Dendritic cell treated with granulocyte-macrophage colony-stimulating factor and Interleukin-4, amounts not matched to agents 40 ng/mL and 50 ng/mL, for 4 days (primary cell): ENCODE data around the gene PLA2G6.

Experiments used
- H3K27ac Mint-ChIP-seq: one replicate; pipeline ENCODE4 v1.8.0; 2022; ENCODE audit warnings: mild to moderate bottlenecking, mixed read lengths
- H3K27me3 Mint-ChIP-seq: one replicate; pipeline ENCODE4 v1.8.0; 2022; ENCODE audit warnings: mild to moderate bottlenecking, mixed read lengths
- H3K36me3 Mint-ChIP-seq: one replicate; pipeline ENCODE4 v1.8.0; 2022; ENCODE audit warnings: low read depth, mixed read lengths
- H3K4me1 Mint-ChIP-seq: one replicate; pipeline ENCODE4 v1.8.0; 2022; ENCODE audit warnings: low read depth, mixed read lengths
- H3K4me3 Mint-ChIP-seq: one replicate; pipeline ENCODE4 v1.8.0; 2022; ENCODE audit warnings: mild to moderate bottlenecking, moderate library complexity, mixed read lengths
- H3K9me3 Mint-ChIP-seq: one replicate; pipeline ENCODE4 v1.8.0; 2022; ENCODE audit warnings: mixed read lengths
- intact Hi-C: fragments of 100-400 bp; cut with micrococcal nuclease; formaldehyde crosslinking; loops from one replicate; pipeline ENCODE4 v1.15.0; 2022

Gene PLA2G6

DNA sequence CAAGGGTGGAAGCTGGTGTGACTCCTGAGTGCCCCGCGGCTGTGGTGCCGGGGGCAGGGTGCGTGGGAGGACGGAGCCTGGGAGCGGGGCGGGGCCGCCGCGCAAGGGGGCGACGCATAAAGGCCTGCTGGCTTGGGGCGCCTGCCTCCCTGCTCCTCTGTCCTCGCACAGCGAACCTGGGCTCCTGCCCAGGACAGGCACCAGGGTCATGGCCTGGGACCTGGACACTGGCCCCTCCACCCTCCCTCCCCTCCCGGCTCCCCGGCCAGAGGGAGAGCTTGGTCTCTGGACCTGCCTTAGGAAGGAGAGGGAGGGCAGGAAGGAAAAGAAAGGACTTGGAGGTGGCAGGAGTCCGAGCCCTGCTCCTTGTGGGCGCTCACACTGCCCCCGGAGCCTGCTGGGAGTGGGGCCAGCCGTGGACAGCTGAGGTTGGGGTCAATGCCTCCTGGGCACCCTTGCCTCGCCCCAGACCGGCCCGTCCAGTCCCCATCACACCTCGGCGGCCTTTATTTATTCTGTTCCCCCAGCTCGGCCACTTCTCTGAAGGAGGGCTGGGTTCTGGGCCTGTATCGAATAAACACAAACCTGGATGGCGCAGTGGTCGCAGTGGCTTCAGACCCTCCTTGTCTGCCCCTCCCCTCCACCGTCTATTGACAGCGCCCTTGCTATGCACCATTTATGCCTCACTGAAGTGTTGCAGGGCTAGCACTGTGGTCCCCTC lies 106.4 kb downstream of the PLA2G6 start:
- no peaks in the 10 kb centered on the region for H3K9me3 Mint-ChIP-seq
- H3K27me3 Mint-ChIP-seq = peaks cover 22% of the 10 kb centered on the region
- peaks cover 61% of the 10 kb centered on the region for H3K36me3 Mint-ChIP-seq
- no peak overlapping the region for H3K4me3 Mint-ChIP-seq
- intact Hi-C loops = no loop called here
- H3K27ac Mint-ChIP-seq = no peak overlapping the region
- no peaks in the 10 kb centered on the region for H3K4me1 Mint-ChIP-seq

DNA sequence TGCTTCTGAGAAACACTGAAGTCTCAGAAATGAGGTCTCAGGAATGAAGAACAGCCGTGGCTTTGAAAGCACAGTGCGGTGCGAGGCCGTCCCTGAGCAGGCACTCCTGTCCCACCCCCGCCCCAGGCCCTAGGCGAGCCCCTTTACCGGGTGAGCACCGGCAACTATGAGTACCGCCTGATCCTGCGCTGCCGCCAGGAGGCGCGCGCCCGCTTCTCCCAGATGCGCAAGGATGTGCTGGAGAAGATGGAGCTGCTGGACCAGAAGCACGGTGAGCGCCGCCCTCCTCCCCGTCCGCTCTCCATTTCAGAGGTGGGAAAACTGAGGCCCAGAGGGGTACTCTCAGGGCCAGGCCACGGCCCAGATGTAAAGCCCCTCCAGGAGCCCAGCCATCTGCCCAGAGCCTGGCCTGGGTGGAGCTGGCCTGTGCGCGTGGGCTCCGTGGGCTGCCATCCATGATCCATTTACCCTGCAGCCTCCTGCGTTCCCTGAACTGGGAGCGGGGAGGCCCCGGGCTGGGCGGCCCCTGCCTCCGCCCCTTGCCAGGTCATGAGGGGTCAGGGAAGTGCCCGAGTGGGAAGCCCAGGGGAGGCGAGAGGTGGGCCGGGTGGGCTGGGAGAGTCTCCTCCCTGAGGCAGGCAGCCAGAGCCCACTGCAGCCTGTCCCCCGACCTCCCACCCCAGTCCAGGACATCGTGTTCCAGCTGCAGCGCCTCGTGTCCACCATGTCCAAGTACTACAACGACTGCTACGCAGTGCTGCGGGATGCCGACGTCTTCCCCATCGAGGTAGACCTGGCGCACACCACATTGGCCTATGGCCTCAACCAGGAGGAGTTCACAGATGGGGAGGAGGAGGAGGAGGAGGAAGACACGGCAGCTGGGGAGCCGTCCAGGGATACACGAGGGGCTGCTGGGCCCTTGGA lies 107.2 kb downstream of the PLA2G6 start:
- Mint-ChIP-seq H3K27ac (no peak overlapping the region), H3K9me3 (no peaks in the 10 kb centered on the region), H3K4me1 (no peaks in the 10 kb centered on the region), H3K4me3 (no peak overlapping the region), H3K27me3 (peaks cover 14% of the 10 kb centered on the region), H3K36me3 (peaks cover 69% of the 10 kb centered on the region)
- intact Hi-C loops = no loop called here

DNA sequence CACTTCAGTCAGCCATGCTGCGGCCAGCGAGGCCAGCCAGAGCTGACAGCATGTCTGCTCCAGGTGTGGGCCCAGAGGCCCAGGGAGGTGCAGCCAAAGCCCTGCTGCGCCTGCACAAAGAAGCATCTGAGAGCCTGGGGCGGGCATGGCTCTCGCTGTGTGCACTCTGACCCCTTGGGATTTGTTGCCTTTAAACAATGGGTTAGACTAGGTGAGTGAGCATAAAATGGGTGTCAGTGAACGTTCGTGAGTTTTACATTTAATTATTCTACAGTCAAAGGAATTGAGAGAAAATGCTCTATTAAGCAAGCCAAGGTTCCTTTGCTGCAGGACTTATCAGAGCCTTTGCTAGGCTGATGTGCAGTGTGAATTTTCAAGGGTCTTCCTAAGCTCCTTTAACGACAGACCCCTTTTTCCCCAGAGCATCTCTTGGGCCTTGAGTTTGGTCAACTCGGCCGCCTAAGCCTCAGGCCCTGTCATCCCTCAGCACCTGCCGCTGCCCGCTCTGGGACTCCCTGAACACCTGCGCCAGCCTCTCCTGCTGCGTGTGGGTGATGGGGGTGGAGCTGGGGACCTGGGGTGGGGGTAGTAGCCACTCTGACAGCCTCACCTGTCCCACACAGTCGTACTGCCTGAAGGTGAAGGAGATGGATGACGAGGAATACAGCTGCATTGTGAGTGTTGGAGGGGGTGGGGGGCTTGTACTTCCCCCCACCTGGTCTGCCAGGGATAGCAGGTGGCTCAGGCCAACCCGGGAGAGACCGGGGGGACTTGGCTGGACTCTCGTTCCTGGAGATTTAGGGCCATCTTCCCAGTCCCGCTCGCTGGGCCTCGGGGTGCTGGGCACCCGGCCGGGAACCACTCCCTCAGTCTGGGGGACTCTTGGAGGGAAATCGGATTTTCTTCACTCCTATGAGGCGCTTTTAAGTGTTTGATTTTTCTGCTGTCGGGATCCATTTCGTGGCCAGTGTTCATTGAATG lies 108.2 kb downstream of the PLA2G6 start:
- Mint-ChIP-seq H3K27me3 (peaks cover 4% of the 10 kb centered on the region), H3K36me3 (peaks cover 79% of the 10 kb centered on the region), H3K4me1 (no peaks in the 10 kb centered on the region), H3K27ac (no peak overlapping the region), H3K4me3 (no peak overlapping the region), H3K9me3 (no peaks in the 10 kb centered on the region)
- intact Hi-C loops = no loop called here

DNA sequence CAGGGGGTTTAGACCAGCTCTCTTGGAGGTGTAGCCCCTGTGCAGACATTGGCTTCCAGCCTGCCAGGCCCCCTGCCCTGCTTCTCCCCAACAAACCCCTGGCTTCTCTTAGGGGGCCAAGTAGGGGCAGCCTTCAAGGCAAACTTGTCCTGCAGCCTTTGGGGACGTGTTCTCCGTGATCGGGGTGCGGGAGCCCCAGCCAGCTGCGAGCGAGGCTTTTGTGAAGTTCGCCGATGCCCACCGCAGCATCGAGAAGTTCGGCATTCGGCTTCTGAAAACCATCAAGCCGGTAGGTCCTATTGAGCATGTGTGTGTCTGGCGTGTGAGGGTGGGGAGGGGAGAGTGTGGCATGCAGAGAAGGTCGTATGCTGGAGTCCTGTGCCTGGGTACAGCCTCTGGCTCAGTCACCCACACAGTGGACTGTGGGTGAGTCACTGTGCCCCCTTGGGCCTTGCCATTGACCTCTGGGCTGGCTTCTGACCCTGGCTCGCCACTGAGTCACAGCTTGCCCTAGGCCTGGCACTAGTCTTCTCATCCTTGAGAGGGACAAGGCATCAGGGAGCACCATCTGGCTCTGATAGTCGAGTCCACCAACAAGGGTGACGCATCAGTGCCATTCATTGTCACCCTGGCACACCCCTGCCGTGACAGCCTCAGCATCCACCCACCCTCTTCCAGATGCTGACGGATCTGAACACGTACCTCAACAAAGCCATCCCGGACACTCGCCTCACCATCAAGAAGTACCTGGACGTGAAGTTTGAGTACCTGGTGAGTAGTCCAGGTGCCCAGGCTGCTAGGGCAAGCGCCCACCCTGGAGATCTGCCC lies 109.1 kb downstream of the PLA2G6 start:
- H3K27me3 Mint-ChIP-seq = no peaks in the 10 kb centered on the region
- H3K4me3 Mint-ChIP-seq = no peak overlapping the region
- H3K36me3 Mint-ChIP-seq = peaks cover 87% of the 10 kb centered on the region
- H3K4me1 Mint-ChIP-seq = no peaks in the 10 kb centered on the region
- intact Hi-C loops = no loop called here
- no peaks in the 10 kb centered on the region for H3K9me3 Mint-ChIP-seq
- H3K27ac Mint-ChIP-seq = no peak overlapping the region

DNA sequence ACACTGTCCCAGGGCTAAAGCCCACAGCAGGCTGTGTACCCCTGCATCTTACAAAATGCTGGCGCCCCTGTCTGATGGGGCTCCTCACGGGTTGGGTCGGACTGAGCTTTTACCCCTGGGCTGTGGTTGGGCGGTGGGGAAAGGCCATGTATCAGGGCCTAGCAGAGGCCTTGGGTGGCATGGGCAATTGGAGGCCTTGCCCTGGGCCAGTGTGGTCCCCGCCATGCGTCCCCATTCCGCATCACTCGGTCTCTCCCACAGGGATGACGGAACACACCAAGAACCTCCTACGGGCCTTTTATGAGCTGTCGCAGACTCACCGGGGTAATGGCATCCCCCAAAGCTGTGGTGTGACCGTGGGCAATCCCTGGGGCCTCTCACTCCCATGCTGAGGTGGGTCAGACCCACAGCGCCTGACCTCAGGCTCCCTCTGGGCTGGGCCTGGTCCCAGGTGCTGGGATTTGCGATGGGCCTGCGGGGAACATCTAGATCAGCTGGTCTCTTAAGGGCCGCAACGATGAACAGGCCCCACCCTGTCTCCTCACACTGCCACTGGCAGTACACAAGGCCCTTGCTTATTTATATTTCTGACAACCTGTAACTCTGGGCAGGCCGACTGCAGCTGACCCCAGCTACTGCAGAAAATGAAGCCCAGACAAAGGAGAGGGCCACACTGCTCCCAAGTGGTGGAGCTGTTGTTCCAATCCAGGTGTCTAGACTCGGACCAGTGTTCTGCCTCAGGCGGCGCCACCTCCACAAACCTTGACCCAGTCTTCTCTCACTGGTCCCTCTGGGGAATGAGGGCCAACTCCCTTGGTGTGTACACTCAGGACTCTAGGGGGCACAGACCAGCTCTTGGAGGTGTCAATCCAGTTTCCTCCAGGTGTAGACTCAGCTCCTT lies 110.0 kb downstream of the PLA2G6 start:
- Mint-ChIP-seq H3K27me3 (no peaks in the 10 kb centered on the region), H3K27ac (no peak overlapping the region), H3K9me3 (no peaks in the 10 kb centered on the region), H3K4me3 (no peak overlapping the region), H3K36me3 (peaks cover 96% of the 10 kb centered on the region), H3K4me1 (no peaks in the 10 kb centered on the region)
- intact Hi-C loops = no loop called here

DNA sequence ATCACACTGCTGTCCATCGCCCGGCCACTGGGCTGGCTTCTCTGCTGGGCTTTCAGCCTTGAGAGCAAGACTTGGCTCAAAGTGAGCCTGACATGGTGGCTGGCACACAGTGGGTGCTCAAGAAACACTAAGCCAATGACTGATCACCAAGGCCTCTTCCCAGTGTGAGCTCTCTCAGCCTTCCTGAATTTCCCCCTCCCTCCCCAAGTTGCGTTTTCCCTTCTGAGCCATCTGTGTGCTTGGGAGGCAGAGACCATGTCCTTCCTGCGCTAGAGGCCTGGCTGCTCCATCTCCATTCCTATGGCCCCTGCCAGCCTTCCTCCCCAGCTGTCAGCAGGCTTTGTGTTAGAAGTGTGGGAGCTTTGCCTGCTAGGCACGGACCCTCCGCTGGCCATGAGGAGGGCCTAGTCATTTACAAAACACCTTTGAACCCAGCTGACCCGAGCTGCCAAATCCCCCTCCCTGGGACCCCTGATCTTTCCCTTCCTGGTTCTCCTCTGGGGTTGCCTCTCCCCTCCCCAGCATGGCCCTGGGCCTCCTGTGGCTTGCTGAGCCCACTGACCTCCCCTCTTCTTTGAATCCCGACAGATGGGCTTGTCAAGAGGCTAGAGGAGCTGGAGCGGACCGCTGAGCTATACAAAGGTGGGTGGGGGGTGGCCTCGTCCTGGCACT lies 111.2 kb downstream of the PLA2G6 start:
- no peaks in the 10 kb centered on the region for H3K4me1 Mint-ChIP-seq
- peaks cover 99% of the 10 kb centered on the region for H3K36me3 Mint-ChIP-seq
- no peak overlapping the region for H3K4me3 Mint-ChIP-seq
- no peaks in the 10 kb centered on the region for H3K9me3 Mint-ChIP-seq
- H3K27me3 Mint-ChIP-seq = no peaks in the 10 kb centered on the region
- H3K27ac Mint-ChIP-seq = no peak overlapping the region
- intact Hi-C loops = no loop called here

DNA sequence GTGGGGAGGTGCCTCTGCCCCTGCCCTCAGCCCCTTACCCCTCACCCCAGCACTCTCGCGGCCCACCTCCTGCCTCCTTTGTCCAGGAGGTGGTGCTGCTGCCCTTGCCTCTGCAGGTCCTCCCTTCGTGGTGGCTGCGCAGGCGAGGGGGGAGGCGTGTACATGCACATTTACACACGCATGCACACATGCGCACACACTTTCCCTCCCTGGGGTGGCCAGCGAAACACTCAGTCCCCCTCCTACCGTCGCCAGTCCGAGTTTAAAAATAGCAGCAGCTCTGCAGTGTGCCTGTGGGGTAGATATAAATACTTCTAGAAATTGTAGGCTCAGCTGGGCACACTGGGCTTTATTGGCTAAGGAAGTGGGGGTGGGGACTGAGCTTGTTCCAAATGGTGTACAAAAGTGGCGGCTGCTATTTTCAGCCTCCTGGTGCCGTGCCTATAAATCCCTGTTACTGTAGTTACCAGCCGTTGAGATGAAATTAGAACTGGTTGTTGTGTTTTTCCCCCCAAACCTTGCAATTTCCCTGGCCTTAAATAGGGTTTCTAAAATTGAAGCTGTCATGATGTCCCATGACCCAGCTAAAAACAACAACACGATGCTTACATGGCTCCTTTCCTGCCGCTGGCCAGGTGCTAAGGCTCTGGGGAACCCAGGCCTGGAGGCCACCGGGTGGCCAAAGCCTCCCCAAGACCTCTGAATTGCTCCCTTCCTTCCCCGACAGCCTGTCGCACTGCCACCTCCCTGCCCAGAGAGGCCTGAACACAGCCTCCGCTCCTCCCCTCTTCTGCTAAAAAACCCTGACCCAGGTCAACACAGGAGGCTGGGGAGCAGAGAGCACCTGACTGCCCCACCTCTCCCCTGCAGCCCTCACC lies 112.0 kb downstream of the PLA2G6 start:
- Mint-ChIP-seq H3K4me3 (no peak overlapping the region), H3K27me3 (no peaks in the 10 kb centered on the region), H3K36me3 (peaks cover 99% of the 10 kb centered on the region), H3K9me3 (no peaks in the 10 kb centered on the region), H3K4me1 (no peaks in the 10 kb centered on the region), H3K27ac (no peak overlapping the region)
- intact Hi-C loops = no loop called here

DNA sequence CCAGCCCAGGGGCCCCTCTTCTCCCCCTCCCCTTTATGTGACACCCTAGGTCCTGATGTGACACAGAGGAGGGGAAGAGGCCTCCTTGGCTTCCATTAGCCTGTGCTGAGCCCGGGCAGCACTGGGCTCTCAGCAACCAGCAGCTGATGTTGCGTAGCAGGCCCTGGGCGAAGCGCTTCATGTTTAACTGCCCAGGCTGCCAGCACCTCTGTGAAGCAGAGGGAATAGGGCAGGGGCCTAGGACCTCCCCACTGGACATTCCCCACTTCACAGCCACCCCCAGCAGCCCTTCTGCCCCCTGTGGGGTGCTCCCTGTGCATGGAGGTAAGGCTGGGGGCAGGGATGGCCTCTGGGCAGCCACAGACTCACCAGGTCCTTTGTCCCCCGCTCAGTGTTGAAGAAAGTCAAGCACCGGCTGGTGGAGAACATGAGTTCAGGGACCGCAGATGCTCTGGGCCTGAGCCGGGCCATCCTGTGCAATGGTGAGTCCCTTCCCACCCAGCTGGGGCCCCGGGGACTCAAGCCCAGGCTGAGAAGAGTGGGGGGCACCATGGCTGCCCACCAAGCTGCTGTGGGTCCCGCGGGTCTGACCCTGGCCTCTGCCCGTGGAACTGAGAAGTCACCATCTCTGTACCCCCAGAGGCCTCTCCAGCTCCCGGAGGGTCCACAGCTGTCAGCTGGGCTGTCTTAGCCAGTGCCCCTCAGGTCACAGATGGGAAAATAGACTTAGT lies 112.8 kb downstream of the PLA2G6 start:
- intact Hi-C loops = no loop called here
- H3K27me3 Mint-ChIP-seq = no peaks in the 10 kb centered on the region

DNA sequence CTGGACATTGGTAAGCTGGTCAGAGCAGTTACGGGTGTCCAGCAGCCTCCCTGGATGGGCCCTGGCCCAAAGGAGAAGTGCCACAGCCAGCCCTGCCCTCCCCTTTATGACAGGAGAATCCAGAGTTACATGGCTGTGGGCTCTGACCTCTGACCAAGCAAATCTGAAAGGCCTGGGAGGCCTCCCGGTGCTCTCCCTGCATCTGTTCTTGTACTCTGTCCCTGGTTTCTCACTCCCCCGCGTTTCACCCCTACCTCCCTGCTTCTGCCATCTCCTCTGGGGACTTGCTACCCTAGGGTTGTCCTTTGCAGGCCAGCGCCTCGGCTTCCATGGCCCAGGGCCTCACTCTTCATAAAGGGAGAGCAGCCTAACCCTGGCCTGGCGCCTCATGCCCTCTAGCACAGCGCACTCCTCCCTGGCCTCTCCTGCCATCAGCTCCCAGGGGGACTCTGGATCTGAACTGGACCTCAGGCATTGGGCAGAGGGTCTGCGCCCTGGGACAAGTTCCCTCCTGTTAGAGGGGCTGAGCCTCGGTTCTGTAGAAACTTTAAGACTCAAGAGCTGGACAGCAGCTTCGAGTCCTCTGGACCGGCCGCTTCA lies 113.8 kb downstream of the PLA2G6 start:
- peaks cover 7% of the 10 kb centered on the region for H3K4me1 Mint-ChIP-seq

More for the DNA sequence above, 112.8 kb downstream of the PLA2G6 start:
- no peaks in the 10 kb centered on the region for H3K9me3 Mint-ChIP-seq
- H3K27ac Mint-ChIP-seq = no peak overlapping the region
- peaks cover 99% of the 10 kb centered on the region for H3K36me3 Mint-ChIP-seq
- no peak overlapping the region for H3K4me3 Mint-ChIP-seq
- H3K4me1 Mint-ChIP-seq = no peaks in the 10 kb centered on the region

DNA sequence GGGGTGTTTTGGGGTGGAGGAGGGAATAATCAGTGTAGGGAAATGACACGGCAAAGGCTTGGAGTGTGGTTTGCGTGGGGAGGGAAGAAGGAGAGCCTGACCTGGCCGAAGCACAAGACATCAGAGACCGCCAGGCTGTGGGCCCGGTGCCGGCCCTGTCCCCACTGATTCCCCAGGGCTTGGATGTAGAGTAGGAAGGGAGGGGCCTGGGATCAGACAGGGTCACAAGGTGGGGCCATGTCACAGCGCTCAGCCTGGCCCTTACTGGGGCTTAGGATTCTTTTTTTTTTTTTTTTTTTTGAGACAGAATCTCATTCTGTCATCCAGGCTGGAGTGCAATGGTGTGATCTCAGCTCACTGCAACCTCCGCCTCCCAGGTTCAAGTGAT lies 114.6 kb downstream of the PLA2G6 start:
- no peaks in the 10 kb centered on the region for H3K27me3 Mint-ChIP-seq
- H3K36me3 Mint-ChIP-seq = peaks cover 99% of the 10 kb centered on the region
- H3K9me3 Mint-ChIP-seq = no peaks in the 10 kb centered on the region
- intact Hi-C loops = no loop called here
- no peak overlapping the region for H3K27ac Mint-ChIP-seq
- H3K4me1 Mint-ChIP-seq = peaks cover 13% of the 10 kb centered on the region
- H3K4me3 Mint-ChIP-seq = no peak overlapping the region

More for the DNA sequence above, 113.8 kb downstream of the PLA2G6 start:
- H3K27me3 Mint-ChIP-seq = no peaks in the 10 kb centered on the region
- H3K36me3 Mint-ChIP-seq = peaks cover 99% of the 10 kb centered on the region
- H3K27ac Mint-ChIP-seq = no peak overlapping the region
- H3K4me3 Mint-ChIP-seq = no peak overlapping the region
- no peaks in the 10 kb centered on the region for H3K9me3 Mint-ChIP-seq
- intact Hi-C loops = no loop called here
